DOHH2 (cell line): Measurements from ENCODE around the gene KNSTRN.

Experiments
- EZH2phosphoT487 ChIP-seq: fragments of 200-600 bp; sonication (generic); IDR thresholded peaks from 2 replicates; pipeline ENCODE4 v1.6.1; 2017; ENCODE audit warnings: borderline replicate concordance, mild to moderate bottlenecking, antibody characterized with exemption, low read length, moderate library complexity, mixed read lengths
- TF ChIP-seq, protein P1 (sequence below): fragments of 200-600 bp; sonication (generic); IDR thresholded peaks from one replicate; pipeline ENCODE4 v1.5.1; 2014; ENCODE audit warnings: antibody characterized with exemption, mild to moderate bottlenecking, low read depth, low read length; ENCODE audit not compliant: poor library complexity, severe bottlenecking

DNA sequence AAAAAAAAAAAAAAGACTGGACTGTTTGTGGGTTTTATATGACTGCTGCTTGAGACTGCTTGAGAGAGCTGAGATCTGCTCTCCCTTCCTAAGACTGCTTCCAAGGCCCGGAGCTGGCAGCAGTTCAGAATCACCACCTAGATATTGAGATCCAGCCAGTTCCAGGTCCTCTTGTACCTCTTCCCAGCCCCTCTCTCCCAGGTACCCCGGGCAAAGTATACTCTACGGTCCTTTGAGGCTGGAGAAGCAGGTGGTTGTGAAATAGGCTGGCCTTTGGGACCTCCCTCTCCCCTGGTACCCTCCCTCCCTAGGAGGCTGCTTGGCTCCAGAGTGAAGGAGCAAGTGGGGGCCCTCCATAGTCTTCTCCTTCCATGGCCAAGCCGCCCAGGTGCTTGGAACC is 45.7 kb downstream of the KNSTRN start:
- TF ChIP-seq, protein P1, sequence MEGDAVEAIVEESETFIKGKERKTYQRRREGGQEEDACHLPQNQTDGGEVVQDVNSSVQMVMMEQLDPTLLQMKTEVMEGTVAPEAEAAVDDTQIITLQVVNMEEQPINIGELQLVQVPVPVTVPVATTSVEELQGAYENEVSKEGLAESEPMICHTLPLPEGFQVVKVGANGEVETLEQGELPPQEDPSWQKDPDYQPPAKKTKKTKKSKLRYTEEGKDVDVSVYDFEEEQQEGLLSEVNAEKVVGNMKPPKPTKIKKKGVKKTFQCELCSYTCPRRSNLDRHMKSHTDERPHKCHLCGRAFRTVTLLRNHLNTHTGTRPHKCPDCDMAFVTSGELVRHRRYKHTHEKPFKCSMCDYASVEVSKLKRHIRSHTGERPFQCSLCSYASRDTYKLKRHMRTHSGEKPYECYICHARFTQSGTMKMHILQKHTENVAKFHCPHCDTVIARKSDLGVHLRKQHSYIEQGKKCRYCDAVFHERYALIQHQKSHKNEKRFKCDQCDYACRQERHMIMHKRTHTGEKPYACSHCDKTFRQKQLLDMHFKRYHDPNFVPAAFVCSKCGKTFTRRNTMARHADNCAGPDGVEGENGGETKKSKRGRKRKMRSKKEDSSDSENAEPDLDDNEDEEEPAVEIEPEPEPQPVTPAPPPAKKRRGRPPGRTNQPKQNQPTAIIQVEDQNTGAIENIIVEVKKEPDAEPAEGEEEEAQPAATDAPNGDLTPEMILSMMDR: no peak
- no peak for TF ChIP-seq EZH2phosphoT487
